Measurements from ENCODE around the gene ZNF20.

- TF ChIP-seq CTCF (IDR thresholded peaks at IDR 0.05) (no peak), POLR2A (IDR thresholded peaks at IDR 0.05) (no peak)
Observed at GRCh38 chr19:12111943-12112637, 28.1 kb downstream of the ZNF20 start.

Data from esophagus squamous epithelium (tissue), 4 donors.